ENCODE results near the gene MAPK6. TPM values are rescaled to one million over a fixed set of nuclear protein-coding genes. Genes with fewer than 3 reads are reported as not detected.

Gene MAPK6
- total RNA-seq, 3 donors from 2014 or later = 20.8 to 32.2 (median 22.0) TPM

DNA sequence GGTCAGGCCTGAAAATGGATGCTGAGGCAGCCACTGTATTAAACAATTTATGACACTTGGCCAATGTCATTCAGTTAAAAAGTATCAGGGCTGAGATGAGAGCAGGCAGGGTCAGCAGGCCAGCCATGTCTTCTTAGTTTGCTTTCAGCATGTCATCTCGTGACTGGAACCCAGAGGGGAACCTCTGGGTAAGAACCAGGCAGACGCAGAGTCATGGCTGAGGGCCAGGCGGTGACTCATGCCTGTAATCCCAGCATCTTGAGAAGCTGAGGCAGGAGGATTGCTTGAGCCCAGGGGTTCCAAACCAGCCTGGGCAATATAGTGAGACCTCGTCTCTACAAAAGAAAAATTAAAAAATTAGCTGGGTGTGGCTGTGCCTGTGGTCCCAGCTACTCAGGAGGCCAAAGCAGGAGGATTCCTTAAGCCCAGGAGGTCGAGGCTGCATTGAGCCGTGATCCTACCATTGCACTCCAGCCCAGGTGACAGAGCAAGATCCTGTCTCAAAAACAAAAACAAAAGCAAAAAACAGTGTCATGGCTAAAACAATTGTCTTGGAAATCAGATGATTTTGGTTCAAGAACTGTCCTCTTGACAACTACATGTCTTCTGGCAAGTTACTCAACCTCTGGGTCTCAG is 81.9 kb downstream of the MAPK6 start:
- H3K4me1 ChIP-seq = no peaks in the 10 kb centered on the region
- no peaks in the 10 kb centered on the region for H3K36me3 ChIP-seq
- no peaks in the 10 kb centered on the region for H3K9me3 ChIP-seq
- H3K27me3 ChIP-seq = no peaks in the 10 kb centered on the region
- peak in 1 of 2 donors; percentile 56 for DNase-seq (ENCODE audit: low spot score in 2 of 2)
- TF ChIP-seq POLR2A (IDR thresholded peaks at IDR 0.05) (no peak), POLR2AphosphoS5 (IDR thresholded peaks at IDR 0.05) (peak in 1 of 3 donors; percentile 49)
- H3K4me3 ChIP-seq = no peak overlapping the region
- intact Hi-C loops (cut with DNase I; ENCODE audit: low total_unique reads) = no loop called here
- no peak overlapping the region for H3K27ac ChIP-seq

- TF ChIP-seq CTCF (IDR thresholded peaks at IDR 0.05) = no peak
- TF ChIP-seq POLR2AphosphoS5 (IDR thresholded peaks at IDR 0.05) = no peak
- TF ChIP-seq POLR2A (IDR thresholded peaks at IDR 0.05) = no peak
- intact Hi-C loops (cut with DNase I; ENCODE audit: low total_unique reads) = no loop called here
These were observed 82.7 kb downstream of the MAPK6 start for GRCh38 chr15:52101542-52102323.

DNA sequence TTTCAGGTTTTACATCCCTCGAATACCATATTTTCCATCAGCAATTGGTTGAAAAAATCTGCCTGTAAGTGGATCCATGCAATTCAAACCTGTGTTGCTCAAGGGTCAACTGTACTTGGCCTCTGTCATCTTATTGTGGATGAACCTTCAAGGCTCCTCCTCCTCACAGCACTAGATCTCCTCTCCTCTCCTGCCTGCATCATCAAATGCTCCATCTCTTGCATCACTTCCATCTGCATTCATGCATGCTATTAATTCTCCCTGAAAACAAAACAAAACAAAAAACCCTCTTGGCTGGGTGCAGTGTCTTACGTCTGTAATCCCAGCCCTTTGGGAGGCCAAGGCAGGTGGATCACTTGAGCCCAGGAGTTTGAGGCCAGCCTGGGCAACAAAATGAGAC is 83.4 kb downstream of the MAPK6 start:
- intact Hi-C loops (cut with DNase I; ENCODE audit: low total_unique reads) = no loop called here
- no peak for TF ChIP-seq POLR2A (IDR thresholded peaks at IDR 0.05)
- no peak for TF ChIP-seq CTCF (IDR thresholded peaks at IDR 0.05)
- no peak for TF ChIP-seq POLR2AphosphoS5 (IDR thresholded peaks at IDR 0.05)
- peak overlapping the region; percentile 29 to 68 for H3K27ac ChIP-seq
- DNase-seq (ENCODE audit: low spot score in 2 of 2) = no peak
- H3K4me3 ChIP-seq = no peak overlapping the region
- H3K9me3 ChIP-seq = no peaks in the 10 kb centered on the region
- no peaks in the 10 kb centered on the region for H3K27me3 ChIP-seq
- no peaks in the 10 kb centered on the region for H3K4me1 ChIP-seq
- H3K36me3 ChIP-seq = no peaks in the 10 kb centered on the region

More at GRCh38 chr15:52101542-52102323, 82.7 kb downstream of the MAPK6 start:
- Histone ChIP-seq H3K27ac (peak overlapping the region; percentile 29 to 59), H3K4me3 (no peak overlapping the region), H3K9me3 (no peaks in the 10 kb centered on the region), H3K4me1 (no peaks in the 10 kb centered on the region), H3K27me3 (no peaks in the 10 kb centered on the region), H3K36me3 (no peaks in the 10 kb centered on the region)
- DNase-seq (ENCODE audit: low spot score in 2 of 2) = no peak

GRCh38 chr15:52103217-52104207 is 84.5 kb downstream of the MAPK6 start:
- no peak overlapping the region for H3K4me3 ChIP-seq
- no peaks in the 10 kb centered on the region for H3K27me3 ChIP-seq
- no peak for TF ChIP-seq CTCF (IDR thresholded peaks at IDR 0.05)
- no peak for TF ChIP-seq POLR2A (IDR thresholded peaks at IDR 0.05)
- TF ChIP-seq POLR2AphosphoS5 (IDR thresholded peaks at IDR 0.05) = no peak
- no peaks in the 10 kb centered on the region for H3K4me1 ChIP-seq
- H3K36me3 ChIP-seq = no peaks in the 10 kb centered on the region
- no peaks in the 10 kb centered on the region for H3K9me3 ChIP-seq
- peak in 1 of 2 donors; percentile 43 for DNase-seq (ENCODE audit: low spot score in 2 of 2)
- H3K27ac ChIP-seq = peak overlapping the region; percentile 5 to 58
- intact Hi-C loops (cut with DNase I; ENCODE audit: low total_unique reads) = no loop called here

- Histone ChIP-seq H3K27ac (peak overlapping the region in 1 of 2 donors; percentile 21), H3K4me3 (no peak overlapping the region), H3K27me3 (no peaks in the 10 kb centered on the region), H3K36me3 (no peaks in the 10 kb centered on the region), H3K9me3 (no peaks in the 10 kb centered on the region), H3K4me1 (no peaks in the 10 kb centered on the region)
- intact Hi-C loops (cut with DNase I; ENCODE audit: low total_unique reads) = no loop called here
- no peak for DNase-seq (ENCODE audit: low spot score in 2 of 2)
- TF ChIP-seq POLR2A (IDR thresholded peaks at IDR 0.05) = no peak
- no peak for TF ChIP-seq CTCF (IDR thresholded peaks at IDR 0.05)
- TF ChIP-seq POLR2AphosphoS5 (IDR thresholded peaks at IDR 0.05) = no peak
These were observed 85.5 kb downstream of the MAPK6 start for GRCh38 chr15:52104532-52105004.

All from breast epithelium (tissue), 4 donors.